ENCODE results near the gene ZNFX1.
"Not testable (repeated sequence)": the region's sequence is repeated elsewhere in the genome, so short reads cannot be mapped to it uniquely, and the experiment has no call there.

The ZNFX1 gene

DNA sequence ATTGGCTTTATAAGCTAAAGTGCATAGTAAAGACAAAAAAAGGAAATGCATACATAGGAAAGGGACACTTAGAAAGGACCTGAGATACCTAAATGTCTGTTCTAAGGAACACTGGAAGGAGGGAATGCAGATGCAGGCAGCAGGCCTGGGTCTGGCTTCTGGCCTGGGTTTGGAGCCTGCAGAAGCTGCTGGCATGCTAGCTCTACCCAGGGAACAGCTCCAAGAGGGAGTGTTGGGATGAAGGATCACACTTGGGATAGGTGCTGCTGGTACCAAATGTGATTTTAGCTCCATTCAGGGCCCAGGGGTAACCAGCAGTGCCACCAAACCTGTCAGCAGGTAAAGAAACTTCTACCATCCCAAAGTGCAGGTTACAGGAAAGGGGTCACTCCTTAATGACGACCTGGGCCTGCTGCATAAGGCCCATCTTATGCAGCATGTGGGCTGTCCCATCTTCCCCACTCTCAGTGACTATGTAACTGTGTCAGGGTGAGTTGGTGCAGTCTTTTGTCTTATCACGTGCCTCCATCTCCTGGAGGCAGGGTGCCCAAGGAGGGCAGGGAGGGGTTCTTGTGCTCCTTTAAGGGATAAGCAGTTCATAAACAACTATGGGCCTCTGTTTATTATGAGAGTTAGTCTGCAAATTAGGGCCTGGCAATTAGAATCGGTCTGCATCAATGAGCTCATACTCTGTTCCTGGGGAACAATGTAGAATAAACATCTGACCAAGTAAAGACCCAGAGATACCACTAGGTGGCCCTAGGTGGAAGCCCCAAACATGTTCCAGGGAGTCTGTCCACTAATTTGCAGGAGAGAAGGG lies 31.7 kb downstream of the ZNFX1 start:
- no peak for DNase-seq

DNA sequence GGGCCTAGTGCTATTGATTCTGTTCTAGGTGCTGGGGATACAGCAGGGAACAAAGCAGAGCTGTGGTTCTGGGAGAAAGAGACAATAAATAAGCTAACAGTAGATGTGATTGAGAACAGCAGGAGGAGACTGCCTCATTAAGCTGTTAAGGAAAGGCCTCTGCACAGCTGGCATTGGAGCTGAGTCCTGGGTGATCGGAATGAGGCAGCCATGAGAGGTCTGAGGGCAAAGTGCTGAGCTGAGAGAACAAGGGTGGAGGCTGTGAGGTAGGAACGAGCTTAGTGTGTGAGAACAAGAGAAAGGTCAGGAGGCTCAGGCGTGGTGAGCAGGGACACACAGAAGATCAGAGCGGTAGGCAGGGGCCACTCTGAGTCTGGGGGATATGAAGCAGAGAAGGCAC lies 40.3 kb downstream of the ZNFX1 start:
- DNase-seq, result no peak

DNA sequence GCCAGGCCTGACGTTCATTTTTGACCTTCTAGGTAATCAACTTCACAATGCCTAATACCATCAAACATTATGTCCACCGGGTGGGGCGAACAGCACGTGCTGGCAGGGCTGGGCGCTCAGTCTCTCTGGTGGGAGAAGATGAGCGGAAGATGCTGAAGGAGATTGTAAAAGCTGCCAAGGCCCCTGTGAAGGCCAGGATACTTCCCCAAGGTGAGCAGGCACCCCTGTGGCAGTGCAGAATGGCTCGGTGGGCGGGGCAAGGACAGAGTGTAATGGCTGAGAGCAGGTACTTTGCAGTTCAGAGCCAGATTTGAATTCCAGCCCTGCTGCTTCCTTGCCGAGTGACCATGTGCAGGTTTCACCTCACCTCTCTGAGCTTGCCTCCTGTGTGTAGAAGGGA lies 41.6 kb downstream of the ZNFX1 start:
- no peak for DNase-seq

DNA sequence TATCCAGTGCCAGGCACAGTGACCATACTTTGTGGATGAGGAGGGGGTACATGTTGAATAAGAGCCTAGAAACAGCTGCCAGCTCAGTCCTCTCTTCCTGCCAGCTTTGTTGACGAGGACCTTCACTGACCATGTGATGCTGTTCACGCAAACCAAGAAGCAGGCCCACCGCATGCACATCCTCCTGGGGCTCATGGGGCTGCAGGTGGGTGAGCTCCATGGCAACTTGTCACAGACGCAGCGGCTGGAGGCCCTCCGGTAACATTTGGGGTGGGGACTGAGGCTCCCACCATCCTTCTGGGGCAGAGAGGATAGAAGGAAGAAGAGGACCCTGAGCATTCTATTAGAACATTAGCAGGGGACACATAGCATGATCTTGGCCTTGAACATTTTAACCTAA lies 43.0 kb downstream of the ZNFX1 start:
- DNase-seq, result no peak

DNA sequence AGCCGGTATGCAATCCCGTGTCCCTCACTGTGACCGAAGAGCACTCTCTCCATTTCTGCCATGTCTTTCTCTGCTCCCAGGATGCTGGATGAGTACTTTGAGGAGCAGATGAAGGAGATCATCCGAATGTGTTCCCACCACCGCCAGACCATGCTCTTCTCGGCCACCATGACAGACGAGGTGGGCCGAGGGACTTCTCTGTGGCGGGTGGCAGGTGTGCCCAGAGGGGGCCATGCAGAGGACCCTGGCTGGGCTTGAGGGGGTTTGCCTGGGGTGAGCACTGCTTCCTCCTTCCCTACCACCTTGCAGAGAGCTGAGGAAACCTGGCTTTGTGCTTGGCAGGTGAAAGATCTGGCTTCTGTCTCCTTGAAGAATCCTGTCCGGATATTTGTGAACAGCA lies 44.6 kb downstream of the ZNFX1 start:
- no peak for DNase-seq

DNA sequence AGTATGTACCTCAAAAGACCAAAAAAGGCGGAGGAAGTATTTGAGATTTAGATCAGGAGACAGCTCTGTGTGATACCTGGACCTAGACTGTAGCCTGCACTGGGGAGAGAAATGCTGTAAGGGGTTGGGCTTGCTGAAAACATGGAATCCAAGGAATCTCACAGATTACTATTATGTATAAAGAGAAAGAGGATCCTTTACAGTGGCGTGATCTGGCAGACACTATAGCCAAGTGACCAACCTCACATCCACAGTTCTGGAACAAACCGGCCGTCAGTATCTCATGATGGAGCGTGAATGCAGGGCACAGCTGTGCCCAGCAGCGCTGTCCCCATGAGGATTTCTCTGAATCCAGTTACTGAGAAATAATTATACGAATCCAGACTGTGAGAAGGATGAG lies 46.4 kb downstream of the ZNFX1 start:
- DNase-seq, result no peak

DNA sequence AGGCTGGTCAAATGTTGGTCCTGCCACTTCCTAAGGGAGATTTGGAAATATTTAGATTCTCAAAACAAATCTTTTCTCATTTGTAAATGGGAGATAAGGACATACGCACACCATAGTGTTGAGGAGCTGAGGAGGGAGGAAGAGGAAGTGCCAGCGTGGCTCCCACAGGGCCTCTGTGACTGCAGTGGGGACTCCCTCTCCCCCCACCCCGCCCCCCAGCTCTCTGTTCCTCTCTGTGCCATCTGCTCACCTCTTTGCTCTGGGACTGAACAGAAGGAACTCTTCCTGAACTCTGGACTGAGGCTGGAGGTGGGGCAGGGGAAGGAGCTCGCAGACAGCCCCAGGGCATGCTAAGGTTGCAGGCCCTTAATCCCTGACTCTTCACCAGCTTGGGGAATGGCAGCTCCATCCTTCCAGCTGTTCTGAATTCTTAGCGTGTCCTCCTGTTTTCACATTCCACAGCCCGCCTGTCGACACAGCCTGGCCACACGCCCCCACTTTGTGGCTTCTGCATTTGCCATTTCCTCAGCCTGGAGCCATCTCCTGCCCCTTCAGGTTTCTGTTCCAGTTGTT lies 47.2 kb downstream of the ZNFX1 start:
- no peak for DNase-seq

DNA sequence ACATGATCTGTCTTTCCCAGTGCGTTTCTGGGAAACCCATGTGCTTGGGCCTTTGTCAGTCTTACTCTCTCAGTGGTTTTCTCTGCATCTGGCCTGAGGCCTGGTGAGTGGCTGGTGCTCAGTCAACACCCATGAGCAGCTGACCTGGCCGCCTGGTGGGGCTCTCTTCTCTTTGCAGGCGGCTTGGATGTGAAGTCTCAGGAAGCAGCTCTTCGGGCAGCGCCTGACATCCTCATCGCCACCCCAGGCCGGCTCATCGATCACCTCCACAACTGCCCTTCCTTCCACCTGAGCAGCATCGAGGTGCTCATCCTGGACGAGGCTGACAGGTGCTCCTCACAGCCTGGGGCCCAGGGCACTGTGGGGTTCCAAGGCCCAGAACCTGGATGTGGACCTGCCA lies 47.8 kb downstream of the ZNFX1 start:
- no peak for DNase-seq

DNA sequence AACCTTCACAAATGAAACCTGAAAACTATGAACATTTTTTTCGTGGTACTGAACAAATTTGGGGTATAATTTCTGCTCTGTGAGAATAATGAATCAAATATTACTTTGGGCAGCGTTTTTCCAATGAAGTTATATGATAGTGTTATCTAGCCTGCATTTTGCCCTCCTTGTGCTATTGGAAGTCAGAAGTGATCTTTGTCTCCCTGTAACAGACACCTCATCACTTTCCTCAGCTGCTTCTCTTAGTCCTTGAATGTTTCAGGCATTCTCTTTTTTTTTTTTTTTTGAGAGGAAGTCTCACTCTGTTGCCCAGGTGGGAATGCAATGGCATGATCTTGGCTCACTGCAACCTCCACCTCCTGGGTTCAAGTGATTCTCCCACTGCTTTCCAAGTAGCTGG lies 48.5 kb downstream of the ZNFX1 start:
- no peak for DNase-seq

DNA sequence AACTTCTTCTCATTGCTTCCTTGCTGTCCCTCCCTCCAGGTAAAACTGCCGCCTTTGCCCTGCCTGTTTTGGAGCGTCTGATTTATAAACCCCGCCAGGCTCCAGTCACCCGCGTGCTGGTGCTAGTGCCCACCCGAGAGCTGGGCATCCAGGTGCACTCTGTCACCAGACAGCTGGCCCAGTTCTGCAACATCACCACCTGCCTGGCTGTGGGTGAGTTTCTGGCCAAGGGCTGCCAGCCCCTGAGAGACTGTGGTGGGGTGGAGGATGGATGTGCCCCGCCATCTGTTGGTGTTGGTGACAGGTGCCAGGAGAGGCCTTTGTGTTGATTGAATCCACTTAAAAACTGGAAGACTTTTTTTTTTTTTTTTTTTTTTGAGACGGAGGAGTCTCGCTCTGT lies 49.2 kb downstream of the ZNFX1 start:
- no peak for DNase-seq

DNA sequence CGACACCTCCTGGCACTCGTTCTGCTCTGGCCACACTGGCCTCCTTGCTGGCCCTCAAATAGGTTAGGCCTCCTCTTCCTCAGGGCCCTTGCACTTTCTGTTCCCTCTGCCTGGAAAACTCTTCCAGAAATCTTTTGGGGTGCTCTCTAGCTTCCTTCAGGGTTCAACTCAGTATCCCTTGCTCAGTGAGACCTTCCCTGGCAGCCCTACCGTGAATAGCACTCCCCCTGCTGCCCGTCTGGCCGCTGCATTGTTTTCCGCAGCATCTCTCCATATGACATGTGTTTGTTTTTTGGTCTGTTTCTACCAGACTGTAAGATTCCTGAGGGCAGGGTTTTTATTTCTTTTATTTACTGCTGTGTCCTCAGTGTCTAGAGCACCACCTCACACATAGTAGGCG lies 52.0 kb downstream of the ZNFX1 start:
- no peak for DNase-seq

DNA sequence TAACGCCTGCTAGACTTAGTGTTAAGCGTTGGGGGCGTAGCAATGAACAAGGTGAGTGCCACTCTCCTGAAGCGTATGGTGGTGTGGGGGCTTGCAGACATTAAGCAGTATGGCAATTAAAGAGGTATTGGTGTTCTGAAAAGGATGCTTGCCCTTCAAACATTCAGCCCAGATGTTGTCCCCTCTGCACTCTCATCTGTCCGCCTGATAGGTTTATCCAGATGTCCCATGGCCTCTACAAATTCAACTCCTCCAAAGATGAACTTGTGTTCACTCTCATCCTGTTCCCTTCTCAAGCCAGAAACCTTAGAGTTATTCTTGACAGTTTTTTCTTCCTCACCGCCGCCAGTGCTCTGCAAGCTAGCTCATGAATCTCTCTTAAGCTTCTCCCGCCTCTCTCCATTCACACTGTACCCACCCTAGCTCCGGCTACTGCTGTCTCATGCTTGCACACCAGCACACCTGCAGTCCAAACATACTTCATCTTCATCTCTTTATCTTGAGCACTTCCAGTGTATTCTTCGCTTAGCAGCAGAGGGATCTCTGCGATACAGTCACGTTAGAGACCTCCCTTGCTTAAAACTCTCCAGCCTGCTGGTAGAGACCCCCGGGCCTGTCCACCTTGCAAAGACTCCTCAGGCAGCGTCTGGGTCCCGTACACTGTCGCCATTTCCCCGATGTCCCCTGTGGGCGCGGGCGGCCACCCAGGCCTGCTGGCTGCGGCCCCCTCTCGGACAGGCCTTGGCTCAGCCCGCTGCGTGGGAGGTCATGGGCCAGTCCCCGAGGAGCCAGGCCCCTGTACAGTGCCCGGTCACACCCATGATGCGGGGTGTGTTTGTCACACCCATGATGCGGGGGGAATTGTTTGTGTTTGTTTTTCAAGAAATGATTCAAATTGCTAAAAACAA lies 57.7 kb downstream of the ZNFX1 start:
- DNase-seq, result no peak

DNA sequence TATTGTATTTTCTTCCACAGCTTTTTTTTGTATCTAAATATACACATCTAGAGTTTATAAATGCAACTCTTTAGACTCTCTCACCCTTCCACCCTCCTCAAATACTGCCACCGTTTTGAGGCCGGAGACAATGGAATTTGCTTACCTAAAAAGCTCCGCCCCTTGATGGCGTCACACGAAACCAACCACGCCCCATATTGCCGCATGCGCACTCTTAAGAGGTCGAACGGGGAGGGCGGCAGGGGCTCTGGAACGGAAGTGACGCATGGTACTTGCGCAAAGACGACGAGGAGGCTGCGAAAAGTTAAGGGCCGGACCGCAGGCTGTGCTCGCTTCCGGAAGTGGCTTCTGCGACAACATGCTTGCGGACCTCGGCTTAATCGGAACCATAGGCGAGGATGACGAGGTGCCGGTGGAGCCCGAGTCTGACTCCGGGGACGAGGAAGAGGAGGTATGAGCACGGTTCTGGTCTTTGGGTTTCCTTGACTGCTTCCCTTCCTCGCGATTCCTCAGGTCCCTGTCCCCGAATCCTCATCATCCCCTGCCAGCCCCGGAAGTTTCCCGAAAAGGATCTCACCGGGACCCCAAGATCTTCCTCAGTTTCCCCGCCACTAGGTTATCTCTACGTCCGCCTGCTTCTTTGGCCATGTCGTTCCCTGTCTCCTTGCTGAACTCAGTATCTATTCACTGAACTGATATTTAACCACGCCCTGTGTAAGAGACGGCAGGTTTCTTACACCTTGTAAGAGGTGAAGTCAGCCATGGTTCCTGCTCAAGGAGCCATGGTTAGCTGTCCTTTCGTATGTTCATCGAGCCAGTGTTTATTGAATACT lies 58.5 kb downstream of the ZNFX1 start, which contains the start of gene DDX27:
DDX27 (plus strand) TSS at position 326 of the 833 bp plus-strand sequence; CDS start at position 359, 33 bp downstream.
- peak; percentile 94 for DNase-seq

DNA sequence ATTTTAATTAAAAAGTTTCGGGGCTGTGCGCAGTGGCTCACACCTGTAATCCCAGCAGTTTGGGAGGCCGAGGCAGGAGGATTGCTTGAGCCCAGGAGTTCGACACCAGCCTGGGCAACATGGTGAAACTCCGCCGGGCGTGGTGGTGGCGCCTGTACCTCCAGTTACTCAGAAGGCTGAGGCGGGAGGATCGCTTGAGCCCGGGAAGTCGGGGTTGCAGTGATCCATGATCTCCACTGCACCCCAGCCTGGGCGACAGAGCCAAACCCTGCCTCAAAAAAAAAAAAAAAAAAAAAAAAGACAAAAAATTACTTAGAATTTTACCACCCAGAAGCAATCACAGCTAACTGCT lies 59.1 kb downstream of the ZNFX1 start:
- not testable (repeated sequence) for DNase-seq

DNA sequence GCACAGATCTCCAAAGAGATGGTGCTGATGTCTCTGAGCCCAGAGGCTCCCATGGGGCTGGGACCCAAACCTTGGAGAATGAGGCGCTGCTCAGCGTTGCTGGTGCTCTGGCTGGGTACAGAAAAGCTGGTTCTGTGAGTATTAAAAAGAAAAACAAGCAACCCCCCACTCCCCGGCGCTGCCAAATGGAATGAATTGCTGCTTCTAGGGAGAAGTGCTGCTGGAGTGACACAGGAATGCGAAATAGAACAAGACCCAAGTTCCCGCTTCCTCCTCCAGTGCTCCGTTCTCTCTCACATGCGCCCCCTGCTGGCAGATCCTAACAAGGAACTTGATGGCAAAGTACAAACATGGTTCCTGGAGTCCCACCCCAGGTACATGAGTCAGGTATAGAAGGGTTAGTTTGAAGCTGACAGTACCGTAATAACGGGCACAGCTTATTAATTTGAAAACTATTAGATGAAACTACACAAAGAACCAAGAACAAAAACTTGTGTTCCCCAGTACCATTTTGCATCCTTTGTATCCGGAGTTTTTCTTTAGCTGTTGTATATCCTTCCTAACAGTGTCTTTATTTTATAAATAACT lies 60.8 kb downstream of the ZNFX1 start:
- peak; percentile 79 for DNase-seq

DNA sequence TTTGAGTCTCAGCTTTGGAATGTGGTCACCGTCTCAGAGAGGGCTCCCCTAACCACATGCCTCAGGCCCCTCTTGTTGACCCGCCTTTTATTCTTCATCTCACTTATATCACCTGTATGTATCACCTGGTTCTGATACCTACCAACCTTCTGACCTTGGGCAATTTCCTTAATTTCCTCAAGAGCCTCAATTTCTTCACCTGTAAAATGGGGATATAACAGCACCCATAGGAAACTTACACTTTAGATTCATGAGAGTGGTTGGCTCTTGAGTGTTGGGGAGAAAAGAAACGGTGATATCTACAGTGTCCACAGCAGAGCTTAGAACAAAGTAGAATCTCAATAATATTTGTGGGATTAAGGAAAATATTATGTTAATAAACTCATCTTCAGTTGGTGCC lies 62.6 kb downstream of the ZNFX1 start:
- DNase-seq, result no peak

DNA sequence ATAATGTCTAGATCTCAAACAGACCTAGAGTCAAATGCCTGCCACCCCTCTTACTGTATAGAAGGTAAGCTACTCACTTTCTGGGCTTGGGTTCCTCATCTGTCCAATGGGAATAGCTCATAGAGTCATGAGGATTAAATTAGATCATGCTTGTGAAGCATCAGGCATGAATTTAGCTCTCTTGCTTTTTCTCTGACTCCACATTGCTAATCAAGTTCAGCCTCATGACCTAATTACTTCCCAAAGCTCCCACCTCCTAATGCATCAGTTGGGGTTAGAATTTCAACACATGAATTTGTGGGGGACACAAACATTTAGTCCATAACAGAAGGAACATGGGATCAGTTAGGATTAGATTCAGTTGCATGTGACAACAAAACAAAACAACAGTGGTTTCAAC lies 63.3 kb downstream of the ZNFX1 start:
- DNase-seq, result no peak

DNA sequence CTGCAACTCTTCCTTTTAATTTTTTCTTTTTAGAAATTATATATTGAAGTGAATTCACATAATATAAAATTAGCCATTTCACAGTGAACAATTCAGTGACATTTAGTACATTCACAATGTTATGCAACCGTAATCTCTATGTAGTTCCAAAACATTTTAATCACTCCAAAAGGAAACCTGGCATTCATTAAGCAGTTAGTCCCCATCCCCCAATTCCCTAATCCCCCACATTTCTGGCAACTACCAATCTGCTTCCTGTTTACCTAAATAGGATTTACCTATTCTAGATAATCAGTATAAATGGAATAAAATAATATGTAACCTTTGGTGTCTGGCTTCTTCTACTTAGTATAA lies 67.1 kb downstream of the ZNFX1 start:
- DNase-seq, result no peak

DNA sequence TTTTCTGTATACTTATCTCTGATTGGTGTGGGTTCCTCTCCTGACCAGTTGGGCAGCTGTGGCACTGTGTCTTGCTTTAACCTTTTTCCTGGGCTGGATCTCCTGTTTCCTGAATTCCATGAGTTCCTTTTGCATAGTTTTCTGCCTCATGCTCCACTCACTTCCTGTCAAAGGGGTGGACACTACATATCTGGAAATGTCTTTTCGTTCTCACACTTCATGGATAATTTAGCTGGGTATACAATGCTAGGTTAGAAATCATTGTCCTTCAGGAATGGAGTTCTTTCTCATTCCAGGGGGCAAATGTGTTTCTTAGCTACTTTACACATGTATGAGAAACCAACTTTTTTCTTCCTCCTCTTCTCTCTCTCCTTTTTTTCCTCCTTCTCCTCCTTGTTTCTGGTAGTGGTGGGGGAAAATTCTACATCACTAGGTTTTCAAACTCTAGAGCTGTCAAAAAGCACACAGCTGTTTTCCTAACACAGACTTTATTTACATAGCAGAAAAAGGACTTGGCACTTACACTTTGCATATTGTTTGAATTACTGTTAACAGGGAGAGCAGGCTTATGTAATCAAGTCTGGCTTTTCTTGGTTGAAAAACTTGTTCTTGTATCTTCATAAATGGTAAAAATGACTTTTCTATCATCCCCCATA lies 67.6 kb downstream of the ZNFX1 start:
- no peak for DNase-seq

DNA sequence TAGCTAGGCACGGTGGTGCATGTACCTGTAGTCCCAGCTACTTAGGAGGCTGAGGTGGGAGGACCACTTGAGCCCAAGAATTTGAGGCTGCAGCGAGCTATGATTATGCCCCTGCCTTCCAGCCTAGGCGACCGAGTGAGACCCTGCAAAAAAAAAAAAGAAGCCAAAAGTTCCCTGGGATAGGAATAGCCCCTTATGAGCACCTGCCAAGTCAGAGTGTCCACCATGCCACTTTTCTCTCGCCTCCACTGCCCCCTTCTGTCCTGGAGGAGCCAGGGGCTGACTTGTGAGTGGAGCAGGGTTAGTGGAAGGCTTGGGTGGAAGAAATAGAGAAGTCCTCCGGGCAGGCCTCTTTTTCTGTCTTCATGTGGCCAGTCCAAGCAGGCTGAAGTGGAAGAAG lies 70.8 kb downstream of the ZNFX1 start:
- no peak for DNase-seq

DNA sequence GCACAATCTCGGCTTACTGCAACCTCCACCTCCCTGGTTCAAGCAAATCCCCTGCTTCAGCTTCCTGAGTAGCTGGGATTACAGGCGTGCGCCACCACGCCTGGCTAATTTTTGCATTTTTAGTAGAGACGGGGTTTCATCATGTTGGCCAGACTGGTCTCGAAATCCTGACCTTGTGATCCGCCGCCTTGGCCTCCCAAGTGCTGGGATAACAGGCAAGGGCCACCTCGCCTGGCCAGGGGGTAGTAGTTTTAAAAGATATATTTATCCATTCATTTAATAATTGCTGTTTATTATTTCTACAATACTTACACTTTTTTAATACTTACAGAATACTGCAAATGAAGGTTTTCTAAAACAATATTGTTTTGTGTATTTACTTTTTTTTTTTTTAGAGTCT lies 74.1 kb downstream of the ZNFX1 start:
- no peak for DNase-seq

DNA sequence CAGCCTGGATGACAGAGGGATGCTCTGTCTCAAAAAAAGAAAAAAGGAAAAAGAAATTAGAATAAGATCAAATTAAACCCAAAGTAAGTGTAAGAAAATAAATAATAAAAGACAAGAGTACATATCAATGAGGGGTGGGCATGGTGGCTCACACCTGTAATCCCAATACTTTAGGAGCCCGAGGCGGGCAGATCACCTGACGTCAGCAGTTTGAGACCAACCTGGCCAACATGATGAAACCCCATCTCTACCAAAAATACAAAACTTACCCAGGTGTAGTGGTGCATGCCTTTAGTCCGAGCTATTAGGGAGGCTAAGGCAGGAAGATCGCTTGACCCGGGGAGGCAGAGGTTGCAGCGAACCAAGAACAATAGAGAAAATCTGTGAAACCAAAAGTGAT lies 74.8 kb downstream of the ZNFX1 start:
- DNase-seq, result no peak
